ENCODE data around the gene BICDL1.

The BICDL1 gene

DNA sequence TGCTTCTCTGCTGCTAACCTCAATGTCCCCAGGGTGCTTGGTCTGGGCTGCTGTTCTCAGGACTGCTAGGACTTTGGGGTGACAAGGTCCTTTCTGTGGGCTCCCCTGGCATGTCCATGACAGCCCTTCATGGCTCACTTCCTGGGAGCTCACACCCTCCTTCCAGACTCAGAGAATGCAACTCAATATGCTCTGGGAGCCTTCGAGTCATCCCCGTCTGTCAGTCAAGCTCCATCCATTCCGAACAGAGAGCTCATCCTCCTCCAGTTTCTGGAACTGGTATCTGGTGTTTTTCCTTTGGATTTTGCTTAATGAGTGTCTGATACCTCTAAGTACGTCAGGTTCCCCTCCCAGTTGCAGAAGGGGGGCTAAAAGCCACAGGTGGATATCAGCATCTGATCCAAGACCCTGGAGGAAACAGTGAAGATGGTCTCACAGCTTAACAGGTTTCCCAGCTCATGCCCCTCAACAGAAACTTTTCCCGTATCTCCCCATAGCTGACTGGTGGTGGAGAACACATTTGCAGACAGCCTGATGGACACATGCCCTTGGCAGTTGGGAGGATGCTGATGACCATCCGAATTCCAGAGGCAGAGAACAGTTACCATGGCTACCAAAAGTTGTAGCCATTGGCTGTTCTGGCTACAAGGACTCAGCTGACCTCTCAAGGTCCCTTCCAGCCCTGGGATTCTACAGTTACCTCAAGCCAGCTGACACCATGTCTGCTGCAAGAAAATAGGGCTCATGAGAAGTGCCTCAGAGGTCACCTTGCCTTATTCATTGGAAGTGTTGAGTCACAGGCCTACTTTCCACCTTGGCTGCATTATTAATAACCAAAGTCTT is 137.0 kb downstream of the BICDL1 start:
- DNase-seq (ENCODE audit: low spot score): no peak

DNA sequence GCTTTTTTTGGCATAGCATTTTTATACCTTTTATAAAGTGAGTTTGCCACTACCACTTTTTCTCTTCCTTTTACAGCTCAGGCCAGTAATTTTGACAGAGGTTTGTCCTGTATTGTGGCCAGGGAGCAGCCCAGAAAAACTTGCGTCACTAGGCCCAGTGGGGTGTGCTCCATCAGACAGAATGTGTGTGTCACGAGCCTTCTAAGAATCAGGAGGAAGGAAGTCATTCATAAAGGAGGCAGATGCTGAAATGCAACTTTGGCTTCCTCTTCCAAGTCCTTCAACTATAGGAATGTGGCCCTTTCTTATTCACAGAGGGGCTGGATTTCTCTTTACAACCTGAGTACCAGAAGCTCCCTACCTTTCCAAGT is 137.6 kb downstream of the BICDL1 start:
- DNase-seq (ENCODE audit: low spot score): no peak

DNA sequence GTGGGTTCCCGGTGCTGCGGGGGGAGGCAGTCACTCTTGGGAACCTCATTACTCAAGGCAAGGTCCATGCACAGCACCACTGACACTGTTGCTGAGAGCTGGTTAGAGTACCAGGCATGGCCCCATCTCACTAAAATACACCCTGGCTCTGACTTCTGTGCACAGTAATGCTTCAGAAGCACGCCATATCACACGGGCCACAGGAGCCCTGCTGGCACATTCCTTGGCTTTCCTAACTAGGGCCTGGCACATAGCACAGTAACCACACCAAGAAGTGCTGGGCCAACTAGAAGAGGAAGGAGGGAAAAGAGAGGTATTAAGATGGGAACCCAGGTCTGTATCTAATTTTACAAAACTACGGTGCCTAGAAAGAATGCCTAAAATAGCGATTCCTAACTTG is 141.0 kb downstream of the BICDL1 start:
- no peak for DNase-seq (ENCODE audit: low spot score)

DNA sequence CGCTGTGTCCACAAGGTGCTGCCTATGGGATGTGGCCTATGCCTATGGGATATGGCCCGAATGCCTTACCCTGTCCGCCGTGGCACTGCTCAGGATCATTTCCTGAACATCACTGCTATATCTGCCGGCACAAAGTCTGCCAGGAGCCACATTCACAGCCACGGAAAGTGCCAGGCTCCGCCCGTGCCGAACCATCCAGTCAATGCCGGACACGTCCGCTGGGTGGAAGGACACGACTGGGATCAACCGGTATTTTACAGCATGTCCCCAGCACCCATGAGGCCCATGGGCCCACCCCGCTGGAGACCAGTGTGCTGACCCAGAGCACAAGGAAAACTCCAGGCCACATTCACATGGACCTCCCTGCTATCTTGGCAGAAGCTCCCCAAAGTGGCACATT is 142.1 kb downstream of the BICDL1 start:
- no peak for DNase-seq (ENCODE audit: low spot score)

DNA sequence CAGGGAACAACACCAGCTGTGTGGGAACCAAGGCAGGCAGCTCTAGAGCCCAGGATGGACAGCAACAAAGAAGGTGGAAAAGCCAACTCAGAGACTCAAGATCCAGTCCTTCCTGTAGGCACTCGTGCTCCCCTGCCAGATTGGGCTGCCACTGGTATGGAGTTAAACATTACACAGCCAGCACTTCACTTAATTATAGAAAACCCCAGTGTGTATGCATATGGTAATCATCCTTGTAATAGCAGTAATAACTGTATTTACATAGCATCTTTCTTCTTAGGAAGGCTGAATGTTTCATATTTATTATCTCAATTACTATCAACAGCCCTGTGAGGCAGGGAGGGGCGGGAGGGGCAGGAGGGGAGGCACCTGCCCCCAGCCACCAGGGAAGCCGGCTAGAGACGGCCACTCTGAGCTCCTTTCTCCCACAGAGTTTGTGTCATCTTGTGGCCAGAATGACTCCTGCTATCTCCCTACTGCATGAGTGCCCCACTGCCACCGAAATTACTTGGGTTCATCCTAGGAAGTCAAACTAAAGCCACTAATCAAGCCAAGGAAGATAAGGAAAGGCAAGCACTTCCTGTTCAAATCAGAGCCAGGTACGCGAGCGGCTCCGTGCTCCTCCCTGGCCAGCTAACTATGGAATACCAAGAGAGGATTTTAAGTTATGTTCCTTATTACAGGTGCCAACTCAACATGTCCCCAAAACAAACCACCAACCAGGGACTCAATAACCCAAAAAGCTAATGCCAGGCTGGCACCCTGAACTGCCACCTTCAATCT is 143.2 kb downstream of the BICDL1 start:
- DNase-seq (ENCODE audit: low spot score): no peak

DNA sequence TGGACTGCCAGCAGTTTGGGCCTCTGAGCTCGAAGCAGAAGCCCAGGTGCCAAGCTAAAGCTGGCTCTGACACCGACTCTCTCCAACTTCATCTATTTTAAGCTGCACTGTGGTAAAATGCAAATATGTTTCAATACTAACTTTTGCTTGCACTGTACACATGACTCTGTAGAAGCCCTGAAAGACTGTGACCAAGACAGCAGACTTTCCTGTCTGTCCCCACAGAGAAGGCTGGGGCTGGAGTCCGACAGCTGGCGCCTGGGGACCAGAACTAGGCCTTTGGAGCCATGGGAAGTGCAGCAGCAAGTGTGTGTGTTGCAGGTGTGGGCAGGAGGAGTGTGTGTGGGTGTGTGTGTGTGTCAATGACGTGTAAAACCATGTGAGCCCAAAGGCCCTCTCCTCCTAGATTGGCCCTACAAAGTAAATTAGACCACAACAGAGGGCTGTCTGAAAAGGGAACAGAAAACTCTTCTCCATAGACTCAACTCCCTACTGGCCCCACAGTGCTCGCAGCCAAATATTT is 143.9 kb downstream of the BICDL1 start:
- DNase-seq (ENCODE audit: low spot score): no peak

DNA sequence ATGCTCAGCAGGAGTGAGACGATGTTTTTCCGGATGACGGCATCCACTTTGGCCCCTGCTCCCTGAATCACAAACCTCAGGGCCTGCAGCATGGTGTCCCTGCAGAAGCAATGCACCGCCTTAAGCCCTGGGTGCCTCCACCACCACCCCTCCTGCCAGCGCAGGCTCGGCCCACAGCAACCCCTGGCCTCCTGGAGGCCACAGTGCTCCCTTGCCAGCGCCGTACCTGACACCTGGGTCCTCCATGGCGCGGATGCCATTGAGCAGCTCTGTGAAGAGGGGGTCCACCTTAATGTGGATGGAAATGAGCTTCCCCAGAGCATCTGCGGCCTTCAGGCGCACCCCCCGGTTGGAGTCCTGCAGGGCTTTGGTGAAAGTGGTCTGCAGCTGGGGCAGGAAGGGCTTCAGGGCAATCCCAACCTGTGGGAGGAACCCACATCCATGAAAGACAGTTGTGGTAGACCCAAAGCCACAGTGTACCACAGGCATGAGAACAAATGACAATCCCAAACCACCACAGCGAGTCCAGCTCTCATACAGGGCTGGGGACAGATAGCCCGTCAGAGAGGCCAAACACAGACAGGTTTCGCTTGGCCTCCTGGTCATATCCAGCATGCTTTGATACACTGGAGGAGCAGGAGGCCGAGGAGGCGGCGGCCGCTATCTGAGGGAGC is 145.4 kb downstream of the BICDL1 start:
- DNase-seq (ENCODE audit: low spot score): no peak

DNA sequence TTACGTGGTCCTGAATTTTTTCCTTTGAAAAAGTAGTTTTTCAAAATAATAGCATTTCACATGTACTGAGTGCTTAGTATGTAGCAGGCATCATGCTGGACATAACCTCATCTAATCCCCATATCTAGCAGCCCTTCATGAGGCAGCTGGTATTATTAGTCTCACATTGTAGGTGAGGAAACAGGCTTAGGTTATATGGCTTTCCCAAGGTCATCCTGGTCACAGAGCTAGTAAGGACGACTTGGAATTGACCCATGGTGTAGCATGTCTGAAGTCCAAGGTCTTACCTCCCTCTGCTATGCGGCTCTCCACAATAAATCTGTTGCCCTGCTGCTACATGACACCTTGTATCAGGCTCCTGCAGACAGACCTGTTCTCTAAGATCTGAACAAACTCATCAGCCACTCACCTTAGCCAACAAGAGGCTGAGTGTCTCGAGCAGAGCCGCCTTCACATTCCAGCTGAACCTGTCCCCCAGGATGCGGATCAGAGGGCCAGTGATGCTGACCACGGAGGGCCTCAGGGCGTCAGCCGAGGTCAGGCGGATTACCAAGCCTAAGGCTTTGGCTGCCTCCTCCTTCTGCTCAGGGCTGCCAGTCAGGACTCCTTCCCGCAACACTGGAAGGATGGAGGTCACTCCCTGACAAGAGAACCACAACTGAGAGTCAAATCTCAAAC is 147.2 kb downstream of the BICDL1 start:
- no peak for DNase-seq (ENCODE audit: low spot score)

DNA sequence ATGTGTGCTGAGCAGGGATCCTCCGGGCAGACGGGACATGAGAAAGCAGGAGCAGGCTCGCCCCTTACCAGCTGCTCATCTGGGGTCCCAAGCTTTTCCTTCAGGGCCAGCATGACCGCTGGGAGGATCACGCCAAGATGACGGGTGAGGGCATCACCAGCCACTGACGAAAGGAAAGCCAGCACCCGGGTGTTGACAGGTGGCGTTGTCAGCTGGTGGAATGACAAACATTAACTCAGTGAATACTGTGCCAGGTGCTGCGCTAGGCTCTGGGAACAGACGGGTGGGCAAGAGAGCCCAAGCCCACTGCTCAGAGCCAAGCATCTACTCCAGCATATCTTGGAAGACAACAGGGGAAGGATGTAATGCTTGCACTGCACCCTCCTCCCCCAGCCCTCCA is 148.8 kb downstream of the BICDL1 start:
- no peak for DNase-seq (ENCODE audit: low spot score)

DNA sequence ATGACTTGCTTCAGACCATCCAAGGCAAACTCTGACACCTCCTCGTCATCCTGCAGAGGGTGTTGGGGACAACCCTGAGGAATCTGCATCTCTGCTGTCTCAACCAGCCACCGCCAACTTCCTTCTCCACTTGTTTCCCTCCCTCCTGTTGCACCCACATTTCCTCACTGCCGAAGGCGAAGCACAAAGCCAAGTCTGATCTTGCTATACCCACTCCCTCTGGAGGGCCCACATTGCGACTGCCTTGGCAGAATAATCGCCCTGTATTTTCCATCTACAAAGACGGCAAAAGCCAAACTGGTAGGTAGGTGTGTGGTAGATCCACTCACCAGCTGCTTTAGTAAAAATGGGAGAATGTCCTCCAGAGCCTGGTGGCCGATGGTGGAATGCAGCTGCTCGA is 149.3 kb downstream of the BICDL1 start:
- DNase-seq (ENCODE audit: low spot score): no peak

DNA sequence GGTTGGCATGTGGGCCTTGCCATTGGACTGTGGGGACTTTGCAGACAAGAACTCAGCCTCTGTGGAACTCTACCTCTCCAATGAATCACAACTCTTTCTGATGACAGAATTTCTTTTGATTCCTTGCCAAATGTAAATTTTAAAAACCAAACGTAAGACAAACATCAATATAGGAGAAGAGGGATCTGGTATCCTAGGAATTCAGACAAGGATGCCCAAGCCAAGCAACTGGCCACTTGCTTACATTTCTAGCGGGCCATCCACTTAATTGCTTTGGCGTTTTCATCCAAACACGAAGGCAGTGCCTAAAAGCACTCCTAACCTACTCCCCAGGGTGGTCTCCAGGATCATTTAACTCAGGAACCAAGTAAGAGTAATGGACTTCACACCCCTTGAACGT is 150.9 kb downstream of the BICDL1 start:
- no peak for DNase-seq (ENCODE audit: low spot score)

DNA sequence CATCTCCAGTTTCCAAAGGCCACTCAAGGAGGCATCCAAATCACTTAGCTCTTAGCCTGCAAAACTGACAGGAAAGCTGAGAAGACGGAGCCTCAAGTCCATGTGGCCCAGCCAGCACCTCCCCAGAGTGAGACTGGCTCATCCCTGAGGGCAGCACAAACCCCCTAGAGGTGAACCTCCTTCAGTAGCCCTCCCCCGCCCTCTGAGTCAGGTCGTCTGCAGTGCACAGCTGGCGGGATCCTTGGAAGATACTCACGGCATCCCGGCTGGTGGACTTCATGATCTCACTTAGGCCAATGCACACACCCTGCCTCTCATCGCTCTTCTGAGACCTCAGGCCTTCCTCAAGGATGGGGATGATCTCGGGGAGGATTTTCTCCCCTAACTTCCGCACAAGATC is 151.6 kb downstream of the BICDL1 start:
- DNase-seq (ENCODE audit: low spot score): no peak

DNA sequence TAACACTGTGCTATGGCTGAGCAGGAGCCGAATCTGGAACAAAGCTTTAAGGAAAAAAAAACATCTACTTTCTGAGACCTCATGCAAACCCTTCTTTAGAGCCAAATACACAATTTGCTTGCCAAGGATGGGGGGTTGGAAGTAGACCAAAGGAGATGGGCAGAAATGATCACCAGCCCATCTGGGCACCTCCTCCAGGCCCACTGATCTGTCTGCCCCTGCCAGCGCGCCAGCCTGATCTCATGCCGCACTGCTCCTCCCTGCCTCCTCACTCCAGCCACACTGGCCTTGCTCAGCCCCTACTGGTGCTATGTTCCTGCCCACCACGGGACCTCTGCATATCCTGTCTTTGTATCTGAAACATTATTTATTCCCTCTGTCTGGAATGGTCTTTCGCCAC is 152.3 kb downstream of the BICDL1 start:
- no peak for DNase-seq (ENCODE audit: low spot score)

DNA sequence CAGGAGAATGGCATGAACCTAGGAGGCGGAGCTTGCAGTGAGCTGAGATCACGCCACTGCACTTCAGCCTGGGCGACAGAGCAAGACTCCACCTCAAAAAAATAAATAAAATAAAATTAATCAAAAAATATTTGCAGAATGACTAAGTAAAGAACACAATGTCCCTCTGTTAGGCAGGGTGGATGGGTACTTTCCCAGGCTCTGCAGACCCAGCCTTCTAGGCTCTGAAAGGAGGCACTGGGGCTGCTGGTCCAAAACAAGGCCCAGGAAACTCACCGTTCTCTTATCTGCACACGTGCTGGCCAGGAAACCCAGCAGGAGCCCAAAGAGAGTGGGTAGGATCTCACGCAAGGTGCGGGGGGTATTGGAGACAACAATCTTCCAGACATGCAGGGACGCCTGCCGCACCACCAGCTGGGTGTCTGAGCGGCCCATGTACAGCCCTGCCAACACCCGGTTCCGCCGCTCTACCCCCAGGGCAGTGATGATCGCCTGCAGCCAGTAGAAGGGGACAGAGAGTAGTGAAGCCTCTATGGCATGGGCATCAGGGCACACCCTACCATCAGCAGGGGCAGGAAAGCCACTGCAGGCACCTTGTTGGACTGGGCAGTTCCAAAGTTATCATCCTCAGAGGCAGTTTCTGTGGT is 153.3 kb downstream of the BICDL1 start:
- no peak for DNase-seq (ENCODE audit: low spot score)

All from iPS-NIHi11 (cell line).